GM12892 (cell line): ENCODE measurements around the gene XYLT1.

Experiments used
- POLR2A ChIP-seq: IDR thresholded peaks from 2 replicates; pipeline ENCODE4 v1.6.1; 2011; ENCODE audit warnings: low read depth, low read length, control low read depth
- POLR2AphosphoS5 ChIP-seq: IDR thresholded peaks from 2 replicates; pipeline ENCODE4 v1.6.1; 2011; ENCODE audit warnings: low read depth, low read length, control low read depth
- TAF1 ChIP-seq: IDR thresholded peaks from 2 replicates; pipeline ENCODE4 v1.6.1; 2011; ENCODE audit warnings: low read depth, mild to moderate bottlenecking, control low read depth, low read length, borderline replicate concordance

DNA sequence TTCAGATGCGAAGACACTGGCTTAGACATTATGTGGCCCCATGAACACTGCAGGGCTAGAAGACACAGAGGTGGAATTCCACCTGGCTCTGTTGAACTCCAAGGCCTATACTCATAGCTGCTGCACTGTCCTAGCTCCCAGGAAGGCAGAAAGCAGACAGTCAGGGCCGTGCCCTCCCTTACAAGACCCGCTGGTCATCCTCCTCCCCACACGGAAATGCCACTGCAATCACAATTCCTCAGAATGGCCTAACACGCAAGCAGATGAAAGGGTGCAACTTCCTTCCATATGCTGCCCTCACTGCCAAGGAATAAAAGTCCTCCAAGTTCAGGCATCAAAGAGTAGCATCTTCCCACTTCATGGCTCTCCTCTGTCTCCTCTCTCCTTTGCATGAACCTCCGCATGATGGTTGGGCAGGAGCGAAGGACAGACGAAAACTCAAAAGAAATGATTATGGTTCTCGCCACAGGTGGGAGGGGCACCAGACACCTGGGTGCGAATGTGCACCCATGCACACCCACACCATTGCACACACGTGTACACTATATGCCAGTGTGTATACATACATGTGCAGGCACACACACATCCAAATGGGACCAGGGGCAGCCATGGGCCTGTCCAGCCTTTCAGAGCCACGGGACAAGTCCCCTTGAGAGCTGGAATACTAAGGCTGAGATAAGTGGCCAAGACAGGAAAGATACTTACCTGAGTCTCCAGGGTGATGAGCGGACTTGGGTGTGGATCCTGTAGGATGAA is 113.3 kb downstream of the XYLT1 start:
- no peak for TF ChIP-seq TAF1
- TF ChIP-seq POLR2AphosphoS5: no peak
- no peak for TF ChIP-seq POLR2A
